ENCODE measurements around the gene NLN. TPM values are rescaled to one million over a fixed set of nuclear protein-coding genes. Genes with fewer than 3 reads are reported as not detected.

Gene NLN
- total and polyA plus RNA-seq, 9 of the 15 experiments (the other 6 are each of a cell fraction or from before 2014, with no cell fraction given), result 6.9 to 45.2 (median 28.8) TPM

- TF ChIP-seq ZMIZ1 (IDR thresholded peaks at IDR 0.05; ENCODE audit: low read depth in 2 of 2, low read length in 2 of 2), result no peak
Measured at GRCh38 chr5:65734921-65735320, 12.9 kb downstream of the NLN start (continued).

GRCh38 chr5:65736011-65736410 is 14.0 kb downstream of the NLN start:
- POLR2A ChIA-PET, result no interaction called here
- CTCF ChIA-PET (ENCODE audit: low intra/inter-chr PET ratio), result no interaction called here
- TF ChIP-seq PHTF2 (CRISPR knock-in tag; IDR thresholded peaks at IDR 0.05) (no peak), MITF (IDR thresholded peaks at IDR 0.05) (no peak), HOXB6 (CRISPR knock-in tag; IDR thresholded peaks at IDR 0.05; ENCODE audit: borderline replicate concordance) (no peak), ZFP91 (CRISPR knock-in tag; IDR thresholded peaks at IDR 0.05) (no peak), SAFB (IDR thresholded peaks at IDR 0.05; ENCODE audit: borderline replicate concordance, low read depth, low read length) (no peak), KLF6 (CRISPR knock-in tag; IDR thresholded peaks at IDR 0.05; ENCODE audit: borderline replicate concordance) (no peak), STAT5A (IDR thresholded peaks at IDR 0.05; ENCODE audit: borderline replicate concordance, low read length) (no peak), E2F3 (CRISPR knock-in tag; IDR thresholded peaks at IDR 0.05) (no peak), SNRNP70 (optimal IDR thresholded peaks at IDR 0.05; ENCODE audit: low read depth, low read length) (no peak)

More at GRCh38 chr5:65736011-65736410, 14.0 kb downstream of the NLN start:
- H3K9me1 ChIP-seq (ENCODE audit: control insufficient read depth, insufficient read depth, low read length), result no peaks in the 10 kb centered on the region
- intact Hi-C loops (cut with micrococcal nuclease), result no loop called here
- H2AFZ ChIP-seq (ENCODE audit: low read depth, low read length), result no peak overlapping the region
- H3K4me1 ChIP-seq (replicated peaks in 1 of 2; ENCODE audit: control insufficient read depth in 2 of 2, insufficient read depth in 2 of 2, low read length in 2 of 2), result peaks cover 0 to 3% of the 10 kb centered on the region in 2 experiments; a peak in 2 of 5 replicates
- no peak for DNase-seq (ENCODE audit: extremely low read depth in 1 of 4, low spot score in 3 of 4)
- no peak overlapping the region for H3K9ac ChIP-seq (ENCODE audit: insufficient read depth in 1 of 2, low read depth in 2 of 2, low read length in 2 of 2)
- H3K4me3 ChIP-seq, result no peak overlapping the region
- no peaks in the 10 kb centered on the region for H3K27me3 ChIP-seq (ENCODE audit: control insufficient read depth in 2 of 2, insufficient read depth in 2 of 2, low read length in 2 of 2)
- peaks cover 58% of the 10 kb centered on the region for H3K79me2 ChIP-seq (ENCODE audit: control insufficient read depth, insufficient read depth, low read length)
- ATAC-seq, result no peak
- no peak overlapping the region for H3K4me2 ChIP-seq (ENCODE audit: insufficient read depth, low read length)
- H4K20me1 ChIP-seq (replicated peaks; ENCODE audit: control insufficient read depth, insufficient read depth, low read length), result no peaks in the 10 kb centered on the region
- in situ Hi-C loops (cut with MboI), result no loop called here
- no peaks in the 10 kb centered on the region for H3K36me3 ChIP-seq (ENCODE audit: control insufficient read depth, insufficient read depth, low read length)
- FAIRE-seq, result no peak
- H3K27ac ChIP-seq (ENCODE audit: extremely low read depth, low read depth, low read length), result no peak overlapping the region
- 55% methylated on average over 1 of the region's 1 CpG for WGBS (ENCODE audit: insufficient coverage, low coverage, missing lambda C conversion rate)
- H3K9me3 ChIP-seq (replicated peaks; ENCODE audit: control insufficient read depth, insufficient read depth, low read depth, low read length), result no peaks in the 10 kb centered on the region
- no TSS peak for BruUV-seq (replicated peaks)
